HTERT RPE-1 (cell line): ENCODE data around the gene RCSD1.

ENCODE experiments used
- in situ Hi-C: fragments of 300-500 bp; cut with MboI; formaldehyde crosslinking; loops from 4 replicates; pipeline ENCODE4 v1.14.3; 2020; ENCODE audit warnings: low sequenced_read_pairs

Gene RCSD1

GRCh38 chr1:167683226-167683625, 53.2 kb downstream of the RCSD1 start:
- in situ Hi-C loops = no loop called here

GRCh38 chr1:167683641-167684502, 53.8 kb downstream of the RCSD1 start:
- in situ Hi-C loops = no loop called here

- in situ Hi-C loops = no loop called here
These were observed 55.8 kb downstream of the RCSD1 start for GRCh38 chr1:167685844-167686243.

GRCh38 chr1:167687919-167688519, 58.0 kb downstream of the RCSD1 start:
- in situ Hi-C loops = no loop called here

GRCh38 chr1:167689567-167689920, 59.5 kb downstream of the RCSD1 start:
- in situ Hi-C loops = no loop called here

GRCh38 chr1:167690053-167690452, 60.0 kb downstream of the RCSD1 start:
- in situ Hi-C loops = no loop called here

GRCh38 chr1:167693425-167694045, 63.5 kb downstream of the RCSD1 start:
- in situ Hi-C loops = no loop called here

- in situ Hi-C loops = no loop called here
These were observed 64.7 kb downstream of the RCSD1 start for GRCh38 chr1:167694691-167695090.

- in situ Hi-C loops = no loop called here
These were observed 65.1 kb downstream of the RCSD1 start for GRCh38 chr1:167695147-167695546.

- in situ Hi-C loops = no loop called here
These were observed 65.9 kb downstream of the RCSD1 start for GRCh38 chr1:167695756-167696561.

GRCh38 chr1:167697667-167698141, 67.7 kb downstream of the RCSD1 start:
- in situ Hi-C loops = no loop called here

GRCh38 chr1:167698313-167698712, 68.3 kb downstream of the RCSD1 start:
- in situ Hi-C loops = no loop called here

- in situ Hi-C loops = no loop called here
These were observed 71.5 kb downstream of the RCSD1 start for GRCh38 chr1:167701510-167701909.

- in situ Hi-C loops = no loop called here
These were observed 73.5 kb downstream of the RCSD1 start for GRCh38 chr1:167703557-167703956.

GRCh38 chr1:167704715-167705114, 74.7 kb downstream of the RCSD1 start:
- in situ Hi-C loops = no loop called here

- in situ Hi-C loops = no loop called here
These were observed 75.2 kb downstream of the RCSD1 start for GRCh38 chr1:167705250-167705649.

- in situ Hi-C loops = no loop called here
These were observed 76.3 kb downstream of the RCSD1 start for GRCh38 chr1:167706363-167706762.

GRCh38 chr1:167706931-167707877, 77.2 kb downstream of the RCSD1 start:
- in situ Hi-C loops = no loop called here

GRCh38 chr1:167707942-167708341, 77.9 kb downstream of the RCSD1 start:
- in situ Hi-C loops = no loop called here

GRCh38 chr1:167708940-167709389, 78.9 kb downstream of the RCSD1 start:
- in situ Hi-C loops = no loop called here
